Astrocyte of the hippocampus (primary cell): ENCODE results near the gene ARHGEF1.
"Not testable (repeated sequence)": the region's sequence is repeated elsewhere in the genome, so short reads cannot be mapped to it uniquely, and the experiment has no call there.

Experiments used
- DNase-seq: peaks from one replicate; pipeline ENCODE4 v3.0.0; 2011; ENCODE audit warnings: low read depth, low spot score

Gene ARHGEF1

GRCh38 chr19:41930926-41931592 lies 48.1 kb downstream of the ARHGEF1 start:
- no peak for DNase-seq

GRCh38 chr19:41932259-41932719 lies 49.3 kb downstream of the ARHGEF1 start:
- no peak for DNase-seq

GRCh38 chr19:41932720-41933332 lies 49.8 kb downstream of the ARHGEF1 start:
- DNase-seq: no peak

DNA sequence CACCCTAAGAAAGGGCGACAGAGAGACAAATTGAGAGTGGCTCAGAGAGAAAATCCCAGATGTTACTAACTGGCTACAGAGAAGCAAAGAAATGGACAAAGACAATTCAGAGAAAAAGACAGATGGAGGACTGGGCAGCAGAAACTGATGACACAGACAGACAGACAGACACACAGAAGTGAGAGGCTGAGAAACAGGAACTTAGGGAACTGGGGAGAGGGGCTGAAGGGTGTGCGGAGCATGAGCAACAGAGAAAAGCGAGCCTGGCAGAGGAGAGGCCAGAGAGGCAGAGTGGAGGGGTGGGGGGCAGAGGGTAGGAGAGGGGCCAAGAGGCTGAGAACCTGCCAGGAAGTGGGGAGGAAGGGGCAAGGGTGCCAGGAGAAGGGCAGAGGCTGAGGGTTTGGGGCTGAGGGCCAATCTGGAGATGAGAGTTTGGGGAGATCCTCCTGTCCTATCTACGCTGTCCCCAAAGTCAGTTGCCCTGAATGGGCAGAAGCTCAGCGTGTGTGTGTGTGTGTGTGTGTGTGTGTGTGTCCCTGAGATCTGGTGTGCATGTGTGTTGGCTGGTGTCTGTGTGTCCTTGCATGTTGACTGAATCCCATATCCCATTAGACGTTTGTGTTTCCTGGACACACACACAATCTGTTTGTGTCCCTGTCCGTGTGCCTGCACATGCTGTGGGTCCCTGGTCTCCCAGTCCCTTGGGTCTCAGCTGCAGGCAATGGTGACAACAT lies 50.9 kb downstream of the ARHGEF1 start:
- no peak for DNase-seq

GRCh38 chr19:41934849-41935374 lies 51.9 kb downstream of the ARHGEF1 start:
- peak; percentile 79 for DNase-seq

DNA sequence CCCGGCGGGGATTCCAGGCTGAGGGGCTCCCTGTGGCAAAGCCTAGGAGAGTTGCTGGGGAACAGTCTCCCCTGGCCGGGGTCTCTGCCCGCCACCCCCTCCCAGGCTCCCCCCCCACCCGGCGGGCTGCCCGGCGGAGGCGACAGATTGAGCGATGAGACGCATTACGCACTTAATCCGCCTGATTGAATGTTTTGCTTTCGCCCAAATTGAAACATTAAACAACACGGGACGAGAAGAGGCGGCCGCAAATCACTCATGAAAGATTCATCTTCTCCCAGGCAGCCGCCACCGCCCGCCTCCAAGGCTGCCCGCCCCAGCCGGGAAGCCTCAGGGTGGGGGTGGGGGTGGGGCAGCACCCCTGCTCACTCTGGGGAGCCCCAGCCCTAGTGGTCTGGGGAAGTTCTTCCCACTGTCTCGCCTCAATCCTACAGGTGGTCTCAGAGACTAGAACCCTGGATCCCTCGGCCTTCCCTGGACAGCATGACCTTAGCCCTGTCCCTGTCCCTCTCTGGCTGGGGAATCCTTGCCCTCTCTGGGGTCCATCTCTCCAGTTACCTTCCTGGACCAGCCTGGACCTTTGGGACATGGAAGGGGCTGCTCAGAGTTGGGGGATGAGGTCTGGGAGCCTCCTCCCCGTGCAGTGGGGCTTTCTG lies 52.9 kb downstream of the ARHGEF1 start:
- DNase-seq: no peak

- DNase-seq: no peak
These were observed 53.4 kb downstream of the ARHGEF1 start for GRCh38 chr19:41936416-41936850.

DNA sequence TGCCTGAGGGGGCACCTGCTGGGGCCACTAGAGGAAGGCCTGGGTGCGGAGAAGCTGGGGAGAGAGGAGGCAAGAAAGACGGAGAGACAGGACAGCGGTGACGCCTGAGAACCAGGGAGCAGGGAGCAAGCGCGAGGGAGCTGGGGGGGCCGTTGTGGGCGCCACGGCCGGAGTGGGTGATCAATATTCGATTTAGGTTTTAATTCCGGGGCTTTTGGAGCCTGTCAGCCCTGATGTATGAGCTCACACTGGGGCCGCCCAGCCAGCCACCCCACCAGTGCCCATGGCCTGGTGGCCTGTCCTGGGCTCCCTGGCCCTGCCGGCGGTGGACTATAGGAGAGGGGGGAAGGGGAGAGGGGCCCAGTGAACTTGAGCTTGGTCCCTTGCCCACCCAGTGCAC lies 54.0 kb downstream of the ARHGEF1 start:
- no peak for DNase-seq

DNA sequence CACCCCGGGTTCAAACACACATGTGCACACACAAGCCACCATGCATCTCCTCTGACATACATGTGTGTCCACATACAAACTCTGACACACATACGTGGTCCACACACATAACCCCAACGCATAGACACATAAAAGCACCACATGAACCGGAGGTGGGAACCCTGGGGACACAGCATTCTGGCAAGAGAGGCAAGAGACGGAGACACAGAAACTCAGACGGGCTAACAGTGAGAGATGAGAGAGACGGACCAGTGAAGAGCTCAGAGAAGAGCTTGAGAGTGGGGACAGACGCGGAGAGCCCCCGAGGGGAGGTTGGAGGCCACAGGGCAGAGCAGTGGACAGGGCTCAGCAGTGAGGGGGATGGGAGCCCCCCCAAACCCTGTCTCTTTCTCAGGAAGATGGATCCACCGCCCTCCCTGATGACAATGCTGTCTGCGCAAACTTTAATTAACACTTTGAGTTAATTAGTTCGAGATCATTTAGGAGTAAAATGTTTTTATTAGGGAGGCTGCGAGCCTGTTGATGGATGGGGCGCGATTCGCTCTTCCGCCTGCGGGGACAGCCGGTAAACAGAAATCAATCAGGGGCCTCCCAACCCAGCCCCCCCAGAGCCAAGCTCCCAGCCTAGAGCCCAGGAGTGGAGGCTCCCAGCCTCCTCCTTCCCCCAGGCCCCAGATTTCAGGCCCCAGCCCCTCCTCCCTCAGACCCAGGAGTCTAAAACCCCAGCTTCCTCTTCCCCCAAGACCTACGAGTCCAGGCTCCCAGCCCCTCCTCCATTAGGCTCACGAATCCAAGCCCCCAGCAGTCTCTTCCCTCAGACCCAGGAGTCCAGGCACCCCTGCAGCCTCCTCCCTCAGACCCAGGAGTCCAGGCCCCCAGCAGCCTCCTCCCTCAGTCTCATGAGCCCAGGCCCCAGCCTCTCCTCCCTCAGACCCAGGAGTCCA lies 54.8 kb downstream of the ARHGEF1 start:
- no peak for DNase-seq

DNA sequence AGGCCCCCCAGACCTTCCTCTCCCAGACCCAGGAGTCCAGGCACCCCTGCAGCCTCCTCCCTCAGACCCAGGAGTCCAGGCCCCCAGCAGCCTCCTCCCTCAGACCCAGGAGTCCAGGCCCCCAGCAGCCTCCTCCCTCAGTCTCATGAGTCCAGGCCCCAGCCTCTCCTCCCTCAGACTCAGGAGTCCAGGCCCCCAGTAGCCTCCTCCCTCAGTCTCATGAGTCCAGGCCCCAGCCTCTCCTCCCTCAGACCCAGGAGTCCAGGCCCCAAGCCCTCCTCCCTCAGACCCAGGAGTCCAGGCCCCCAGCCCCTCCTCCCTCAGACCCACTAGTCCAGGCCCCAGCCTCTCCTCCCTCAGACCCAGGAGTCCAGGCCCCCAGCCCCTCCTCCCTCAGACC lies 56.2 kb downstream of the ARHGEF1 start:
- DNase-seq: not testable (repeated sequence)

DNA sequence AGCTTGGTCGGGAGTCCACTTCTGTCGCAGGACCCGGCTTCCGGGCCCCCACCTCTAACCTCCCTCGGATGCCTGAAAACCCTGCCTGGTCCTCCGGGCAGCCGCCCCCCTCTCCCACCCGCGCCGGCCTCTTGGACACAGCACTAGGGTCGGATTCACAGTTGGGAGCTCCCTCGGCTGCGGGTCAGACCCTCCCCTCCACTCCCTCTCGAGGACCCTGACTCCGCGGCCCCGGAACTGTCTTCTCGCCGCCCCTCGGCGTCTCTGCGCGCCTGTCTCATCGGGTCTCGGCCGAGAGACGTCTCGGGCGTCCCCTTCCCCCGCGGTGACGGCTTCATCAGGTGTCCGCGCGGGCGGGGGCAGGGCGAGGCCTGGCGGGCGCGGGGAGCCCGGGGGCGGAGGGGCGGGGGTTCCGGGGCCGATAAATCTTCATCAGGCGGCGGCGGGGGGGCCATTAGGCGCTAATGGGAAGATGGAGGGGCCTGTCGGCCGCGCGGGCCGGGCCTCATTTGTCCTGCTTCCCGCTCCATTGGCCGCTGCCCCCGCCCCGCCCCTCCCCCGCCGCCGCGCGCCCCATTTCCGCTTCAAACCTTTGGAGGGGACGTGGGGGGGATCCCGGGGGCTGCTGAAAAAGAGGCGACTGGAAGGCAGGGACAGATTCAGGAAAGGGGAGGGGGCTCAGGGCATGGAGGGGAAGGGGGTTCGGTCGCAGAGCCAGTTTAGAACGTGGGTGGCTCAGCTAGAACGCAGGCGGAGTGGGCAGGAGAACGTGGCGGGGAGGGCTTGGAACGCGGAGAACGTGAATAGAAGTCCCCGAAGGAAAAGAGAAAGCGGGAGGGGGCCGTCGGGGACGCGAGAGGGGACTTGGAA lies 57.1 kb downstream of the ARHGEF1 start:
- DNase-seq: no peak

DNA sequence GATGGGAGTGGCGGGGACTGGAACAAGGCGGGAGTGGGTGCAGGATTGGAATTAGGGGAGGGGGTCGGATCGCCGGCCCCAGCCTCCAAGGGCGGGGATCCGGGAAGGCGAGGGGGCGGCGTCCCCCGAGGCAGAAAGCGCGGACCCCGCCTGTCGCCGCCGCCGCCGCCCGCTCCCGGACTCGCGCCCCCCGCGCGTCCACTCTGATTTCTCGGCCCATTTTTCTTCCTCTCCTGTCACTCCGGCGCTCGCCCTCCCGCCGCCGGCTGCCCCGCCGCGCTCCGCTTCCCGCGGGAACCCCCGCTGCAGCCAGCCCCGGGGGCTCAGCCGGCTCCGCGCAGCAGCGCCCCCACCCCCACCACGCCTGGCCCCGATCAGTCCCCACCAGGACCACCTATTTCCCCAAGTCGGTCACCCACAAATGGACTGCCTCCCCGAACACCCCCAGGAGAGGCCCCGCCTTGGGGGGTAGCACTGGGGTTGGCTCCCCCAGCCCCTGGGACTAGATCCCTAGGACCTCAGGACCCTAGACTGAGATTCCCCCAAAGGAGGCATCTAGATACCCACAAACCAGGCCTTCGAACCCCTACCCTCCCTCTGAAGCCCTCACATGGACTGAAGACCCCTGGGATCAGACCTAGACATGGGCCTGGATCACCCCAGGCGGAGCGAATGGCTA lies 57.9 kb downstream of the ARHGEF1 start:
- DNase-seq: no peak

DNA sequence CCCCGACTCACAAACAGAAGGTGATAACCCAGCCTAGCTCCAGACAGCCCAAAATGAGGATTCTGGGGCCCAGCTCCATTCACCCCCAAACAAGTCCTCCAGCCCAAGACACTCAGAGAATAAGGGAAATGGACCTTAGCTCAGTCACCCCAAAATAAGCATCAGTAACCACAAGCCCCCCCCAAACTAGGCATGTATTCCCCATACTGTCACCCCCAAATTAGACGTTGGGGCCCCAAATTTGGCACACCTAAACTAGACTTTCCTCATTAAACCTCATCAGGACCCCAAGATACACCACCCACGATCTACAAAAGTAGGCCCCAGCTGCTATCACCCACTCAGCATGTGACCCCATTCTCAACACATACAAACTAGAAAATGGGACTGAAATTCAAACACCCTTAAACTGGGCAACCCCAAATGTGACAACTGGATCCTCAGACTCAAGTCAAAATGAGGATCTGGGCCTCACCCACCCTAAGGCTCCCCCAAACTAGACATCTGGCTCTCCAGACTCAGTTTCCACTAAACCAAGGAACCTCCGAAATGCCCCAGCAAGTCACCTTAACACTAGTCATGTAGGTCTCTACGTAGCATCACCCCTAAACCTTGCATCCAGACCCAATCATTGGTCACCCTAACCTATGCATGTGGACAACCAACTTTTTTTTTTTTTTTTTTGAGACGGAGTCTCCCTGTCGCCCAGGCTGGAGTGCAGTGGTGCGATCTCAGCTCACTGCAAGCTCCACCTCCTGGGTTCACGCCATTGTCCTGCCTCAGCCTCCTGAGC lies 58.6 kb downstream of the ARHGEF1 start:
- DNase-seq: no peak

DNA sequence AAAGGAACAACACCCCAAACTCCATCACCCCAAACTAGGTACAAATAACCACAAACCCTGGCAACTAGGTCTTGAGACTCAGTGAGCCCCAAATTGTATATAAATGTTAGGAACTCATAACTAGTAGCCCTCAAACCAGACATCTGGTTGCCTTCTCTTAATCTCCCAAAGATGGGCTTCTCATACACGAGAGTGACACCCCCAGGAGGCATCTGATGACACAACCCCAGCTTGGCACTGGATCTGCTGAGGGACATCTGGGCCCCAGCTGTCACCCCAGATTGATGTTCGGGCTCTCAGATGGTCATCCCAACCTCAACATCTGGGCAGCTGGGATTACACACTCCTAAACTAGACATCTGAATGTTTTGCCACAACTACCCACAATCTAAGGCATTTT lies 61.4 kb downstream of the ARHGEF1 start:
- no peak for DNase-seq

DNA sequence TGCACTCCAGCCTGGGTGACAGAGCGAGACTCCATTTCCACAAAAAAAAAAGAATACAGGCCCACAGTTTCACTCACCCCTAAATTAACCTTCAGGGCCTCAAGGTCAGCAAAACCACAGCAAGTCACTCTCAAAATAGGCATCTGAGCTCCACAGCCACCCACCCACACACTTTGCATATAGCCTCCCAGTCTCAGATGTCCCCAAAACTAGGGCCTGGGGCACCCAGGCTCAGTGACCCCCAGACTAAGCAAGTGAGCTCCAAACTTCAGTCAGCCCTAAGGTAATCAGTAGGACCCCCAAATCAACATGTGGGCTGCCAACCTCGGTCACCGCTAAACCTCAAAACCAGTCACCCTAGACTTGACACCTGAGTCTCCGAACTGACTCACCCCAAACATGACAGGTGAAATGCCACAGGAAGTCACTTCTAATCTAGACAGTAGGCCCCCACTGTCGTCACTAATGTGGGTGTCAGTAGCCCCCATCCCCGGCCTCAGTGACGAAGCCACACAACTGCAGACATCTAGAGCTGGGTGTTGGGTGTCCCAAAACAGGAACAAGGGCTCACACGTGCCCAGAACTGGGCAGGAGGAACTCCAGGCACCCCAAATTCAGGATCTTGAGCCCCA lies 62.3 kb downstream of the ARHGEF1 start:
- no peak for DNase-seq

DNA sequence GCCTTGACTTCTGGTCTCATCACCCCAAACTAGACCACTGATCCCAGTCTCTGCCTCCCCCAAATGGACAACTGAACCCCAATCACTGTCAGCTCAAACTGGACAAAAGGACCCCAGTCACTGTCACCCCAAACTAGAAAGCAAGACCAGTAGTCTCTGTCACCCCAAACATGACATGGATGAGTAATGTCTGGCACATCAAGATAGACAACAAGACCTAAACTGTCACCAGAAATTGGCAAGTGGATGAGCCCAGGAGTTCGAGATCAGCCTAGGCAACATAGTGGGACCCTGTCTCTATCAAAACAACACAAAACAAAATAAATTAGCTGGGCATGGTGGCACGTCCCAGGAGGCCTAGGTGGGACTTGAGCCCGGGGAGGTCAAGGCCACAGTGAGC lies 64.1 kb downstream of the ARHGEF1 start:
- no peak for DNase-seq

GRCh38 chr19:41951686-41952172 lies 68.7 kb downstream of the ARHGEF1 start:
- DNase-seq: peak; percentile 81

DNA sequence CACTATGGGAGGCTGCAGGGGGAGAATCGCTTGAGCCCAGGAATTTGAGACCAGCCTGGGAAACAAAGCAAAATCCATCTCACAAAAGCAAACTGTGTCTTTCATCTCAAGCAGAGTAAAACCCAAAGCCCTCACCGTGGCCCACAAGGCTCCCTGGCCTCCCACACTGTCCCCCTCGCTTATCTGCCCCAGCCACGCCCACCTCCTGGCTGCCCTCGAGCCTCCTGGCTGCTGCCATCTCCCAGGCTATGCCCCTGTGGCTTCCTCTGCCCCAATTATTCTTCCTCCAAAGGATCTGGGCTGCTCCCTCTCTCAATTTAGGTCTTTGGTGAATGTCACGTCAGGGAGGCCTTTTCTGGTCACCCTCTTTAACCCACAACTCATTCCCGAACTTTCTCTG lies 72.5 kb downstream of the ARHGEF1 start:
- DNase-seq: no peak
